ENCODE measurements around the gene AKAP8.
"Not testable (repeated sequence)": the region's sequence is repeated elsewhere in the genome, so short reads cannot be mapped to it uniquely, and the experiment has no call there.

Gene AKAP8

GRCh38 chr19:15371786-15372380 is 7.7 kb downstream of the AKAP8 start:
- DNase-seq = no peak

GRCh38 chr19:15371119-15371518 is 8.5 kb downstream of the AKAP8 start:
- no peak for DNase-seq

DNA sequence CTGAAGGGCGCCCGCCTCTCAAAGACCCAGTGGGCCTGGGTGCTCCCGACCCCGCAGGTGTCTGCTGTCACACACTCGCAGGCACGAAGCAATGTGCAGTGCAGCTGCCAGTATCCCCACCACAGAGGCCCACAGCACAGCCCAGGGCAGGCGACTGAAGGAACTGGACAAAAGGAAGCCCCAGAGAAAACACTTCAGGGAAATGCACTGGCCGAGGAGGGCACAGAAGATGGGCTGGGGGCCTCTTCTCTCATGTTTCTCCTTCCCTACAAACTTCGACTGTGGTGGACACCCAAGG is 10.0 kb downstream of the AKAP8 start:
- DNase-seq = no peak

GRCh38 chr19:15368798-15369593 is 10.6 kb downstream of the AKAP8 start:
- no peak for DNase-seq

- DNase-seq = no peak
These were observed 11.4 kb downstream of the AKAP8 start for GRCh38 chr19:15368051-15368632.

- DNase-seq = no peak
These were observed 12.1 kb downstream of the AKAP8 start for GRCh38 chr19:15367439-15367838.

GRCh38 chr19:15365264-15365663 is 14.3 kb downstream of the AKAP8 start:
- DNase-seq = no peak

- DNase-seq = not testable (repeated sequence)
These were observed 15.8 kb downstream of the AKAP8 start for GRCh38 chr19:15363791-15364190.

DNA sequence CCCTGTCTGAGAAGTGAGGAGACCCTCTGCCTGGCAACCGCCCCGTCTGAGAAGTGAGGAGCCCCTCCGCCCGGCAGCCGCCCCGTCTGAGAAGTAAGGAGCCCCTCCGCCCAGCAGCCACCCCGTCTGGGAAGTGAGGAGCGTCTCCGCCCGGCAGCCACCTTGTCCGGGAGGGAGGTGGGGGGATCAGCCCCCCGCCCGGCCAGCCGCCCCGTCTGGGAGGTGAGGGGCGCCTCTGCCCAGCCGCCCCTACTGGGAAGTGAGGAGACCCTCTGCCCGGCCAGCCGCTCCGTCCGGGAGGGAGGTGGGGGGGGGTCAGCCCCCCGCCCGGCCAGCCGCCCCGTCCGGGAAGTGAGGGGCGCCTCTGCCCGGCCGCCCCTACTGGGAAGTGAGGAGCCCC is 16.5 kb downstream of the AKAP8 start:
- not testable (repeated sequence) for DNase-seq

DNA sequence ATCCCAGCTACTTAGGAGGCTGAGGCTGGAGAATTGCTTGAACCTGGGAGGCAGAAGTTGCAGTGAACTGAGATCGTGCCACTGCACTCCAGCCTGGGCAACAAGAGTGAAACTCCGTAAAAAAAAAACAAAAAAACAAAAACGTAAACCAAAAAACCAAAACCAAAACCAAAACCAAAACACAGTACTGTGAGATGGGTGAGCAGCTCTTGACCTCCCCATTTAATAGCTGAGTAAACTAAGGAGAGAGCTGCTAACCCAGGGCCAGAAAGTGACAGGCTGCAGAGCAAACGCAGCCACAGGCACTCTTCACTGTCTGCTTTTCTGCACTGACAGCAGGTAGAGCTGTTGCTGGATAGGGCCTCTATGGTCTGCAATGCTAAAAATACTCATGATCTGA is 19.6 kb downstream of the AKAP8 start:
- DNase-seq = not testable (repeated sequence)

GRCh38 chr19:15358918-15359317 is 20.7 kb downstream of the AKAP8 start:
- DNase-seq = no peak

- no peak for DNase-seq
These were observed 21.7 kb downstream of the AKAP8 start for GRCh38 chr19:15357906-15358305.

GRCh38 chr19:15354566-15355296 is 24.9 kb downstream of the AKAP8 start:
- no peak for DNase-seq

DNA sequence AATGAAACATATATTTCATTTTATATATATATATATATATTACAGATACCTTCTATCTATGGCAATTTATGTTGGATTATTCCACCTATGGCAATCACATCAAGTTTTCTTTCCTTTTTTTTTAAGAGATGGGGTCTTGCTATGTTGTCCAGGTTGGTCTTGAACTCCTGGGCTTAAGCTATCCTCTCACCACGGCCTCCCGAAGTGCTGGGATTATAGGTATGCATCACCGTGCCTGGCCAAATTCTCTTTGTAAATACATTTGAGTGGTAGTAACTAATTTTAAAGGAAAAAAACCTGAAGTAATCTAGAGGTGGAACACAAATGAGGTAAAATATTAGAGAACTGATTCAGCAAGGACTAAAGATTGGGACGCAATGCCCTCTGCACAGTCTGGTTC is 25.7 kb downstream of the AKAP8 start:
- no peak for DNase-seq

GRCh38 chr19:15352535-15352934 is 27.1 kb downstream of the AKAP8 start:
- not testable (repeated sequence) for DNase-seq

DNA sequence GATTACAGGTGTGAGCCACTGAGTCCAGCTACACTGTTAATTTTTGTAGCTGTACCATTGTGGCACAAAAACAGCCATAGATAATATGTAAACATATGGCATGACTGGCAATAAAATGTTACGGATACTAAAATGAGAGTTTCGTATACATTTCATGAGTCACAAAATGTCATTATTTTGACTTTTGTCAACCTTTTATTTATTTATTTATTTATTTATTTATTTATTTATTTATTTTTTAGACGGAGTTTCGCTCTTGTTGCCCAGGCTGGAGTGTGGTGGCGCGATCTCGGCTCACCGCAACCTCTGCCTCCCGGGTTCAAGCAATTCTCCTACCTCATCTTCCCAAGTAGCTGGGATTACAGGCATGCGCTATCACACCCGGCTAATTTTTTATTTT is 38.3 kb downstream of the AKAP8 start:
- not testable (repeated sequence) for DNase-seq

DNA sequence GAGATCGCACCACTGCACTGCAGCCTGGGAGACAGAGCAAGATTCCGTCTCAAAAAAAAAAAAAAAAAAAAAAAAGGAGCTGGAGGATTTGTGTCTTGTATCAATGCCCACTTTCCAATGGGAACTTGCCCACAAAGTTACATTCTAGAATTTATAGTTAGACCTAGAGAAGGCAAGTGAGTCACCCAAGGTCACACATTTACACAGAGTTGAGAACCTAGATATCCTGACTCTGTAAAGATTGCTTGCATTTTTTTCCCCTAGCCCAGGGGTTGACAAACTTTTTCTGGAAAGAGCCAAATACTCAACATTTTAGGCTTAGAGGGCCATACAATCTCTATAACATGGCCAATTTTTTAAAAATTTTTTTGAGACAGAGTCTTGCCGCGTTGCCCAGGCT is 39.5 kb downstream of the AKAP8 start:
- DNase-seq = no peak

DNA sequence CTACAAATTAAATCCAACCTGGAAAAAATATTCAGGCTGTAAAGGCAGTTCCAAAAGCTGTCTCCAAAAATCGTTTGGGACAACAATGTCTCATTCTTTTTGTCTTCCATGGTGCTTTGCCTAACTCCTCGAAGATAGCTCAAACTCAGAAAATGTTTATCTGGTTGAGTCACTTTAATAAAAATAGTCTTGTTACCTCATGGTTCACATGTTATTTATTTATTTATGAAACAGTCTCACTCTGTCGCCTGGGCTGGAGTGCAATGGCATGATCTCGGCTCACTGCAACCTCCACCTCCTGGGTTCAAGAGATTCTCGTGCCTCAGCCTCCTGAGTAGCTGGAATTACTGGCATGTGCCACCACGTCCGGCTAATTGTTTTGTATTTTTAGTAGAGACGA is 42.4 kb downstream of the AKAP8 start:
- no peak for DNase-seq

DNA sequence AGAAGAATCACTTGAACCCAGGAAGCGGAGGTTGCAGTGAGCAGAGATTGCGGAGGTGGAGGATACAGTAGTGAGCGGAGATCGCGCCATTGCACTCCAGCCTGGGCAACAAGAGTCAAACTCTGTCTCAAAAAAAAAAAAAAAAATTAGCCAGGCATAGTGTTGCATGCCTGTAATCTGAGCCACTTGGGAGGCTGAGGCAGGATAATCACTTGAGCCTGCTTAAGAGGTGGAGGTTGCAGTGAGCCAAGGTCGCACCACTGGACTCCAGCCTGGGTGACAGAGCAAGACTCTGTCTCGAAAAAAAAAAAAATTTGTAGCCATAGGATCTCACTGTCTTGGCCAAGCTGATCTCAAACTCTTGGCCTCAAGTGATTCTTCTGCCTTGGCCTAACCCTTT is 43.6 kb downstream of the AKAP8 start:
- not testable (repeated sequence) for DNase-seq

GRCh38 chr19:15332311-15332996 is 47.1 kb downstream of the AKAP8 start, which contains the start of gene BRD4:
Gene BRD4 (minus strand): TSS chr19:15332539. CDS start chr19:15273099, 59,440 bp downstream.
- peak; percentile 82 for DNase-seq

- peak; percentile 74 for DNase-seq
These were observed 47.9 kb downstream of the AKAP8 start for GRCh38 chr19:15331419-15332310.
